22Rv1 (cell line): ENCODE results near the gene NRCAM.

Experiments used
- ZFX ChIP-seq: fragments of 450-650 bp; IDR thresholded peaks from 2 replicates; pipeline ENCODE4 v1.6.1; 2017; ENCODE audit warnings: antibody characterized with exemption, borderline replicate concordance
- TF ChIP-seq, protein P1 (sequence below): fragments of 450-650 bp; IDR thresholded peaks from 2 replicates; pipeline ENCODE4 v1.5.1; 2017; ENCODE audit warnings: mild to moderate bottlenecking

DNA sequence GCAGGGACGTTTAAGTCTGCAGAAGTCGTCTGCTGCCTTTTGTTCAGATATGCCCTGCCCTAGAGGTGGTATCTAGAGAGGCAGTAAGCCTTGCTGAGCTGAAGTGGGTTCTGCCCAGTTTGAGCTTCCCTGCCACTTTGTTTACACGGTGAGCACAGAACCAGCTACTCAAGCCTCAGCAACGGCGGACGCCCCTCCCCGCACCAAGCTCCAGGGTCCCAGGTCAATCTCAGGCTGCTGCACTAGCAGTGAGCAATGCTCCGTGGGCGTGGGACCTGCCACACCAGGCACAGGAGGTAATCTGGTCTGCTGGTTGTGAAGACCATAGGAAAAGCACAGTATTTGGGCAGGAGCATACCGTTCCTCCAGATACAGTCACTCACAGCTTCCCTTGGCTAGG, 178.0 kb downstream of the NRCAM start:
- TF ChIP-seq, protein P1, sequence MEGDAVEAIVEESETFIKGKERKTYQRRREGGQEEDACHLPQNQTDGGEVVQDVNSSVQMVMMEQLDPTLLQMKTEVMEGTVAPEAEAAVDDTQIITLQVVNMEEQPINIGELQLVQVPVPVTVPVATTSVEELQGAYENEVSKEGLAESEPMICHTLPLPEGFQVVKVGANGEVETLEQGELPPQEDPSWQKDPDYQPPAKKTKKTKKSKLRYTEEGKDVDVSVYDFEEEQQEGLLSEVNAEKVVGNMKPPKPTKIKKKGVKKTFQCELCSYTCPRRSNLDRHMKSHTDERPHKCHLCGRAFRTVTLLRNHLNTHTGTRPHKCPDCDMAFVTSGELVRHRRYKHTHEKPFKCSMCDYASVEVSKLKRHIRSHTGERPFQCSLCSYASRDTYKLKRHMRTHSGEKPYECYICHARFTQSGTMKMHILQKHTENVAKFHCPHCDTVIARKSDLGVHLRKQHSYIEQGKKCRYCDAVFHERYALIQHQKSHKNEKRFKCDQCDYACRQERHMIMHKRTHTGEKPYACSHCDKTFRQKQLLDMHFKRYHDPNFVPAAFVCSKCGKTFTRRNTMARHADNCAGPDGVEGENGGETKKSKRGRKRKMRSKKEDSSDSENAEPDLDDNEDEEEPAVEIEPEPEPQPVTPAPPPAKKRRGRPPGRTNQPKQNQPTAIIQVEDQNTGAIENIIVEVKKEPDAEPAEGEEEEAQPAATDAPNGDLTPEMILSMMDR = no peak
- no peak for TF ChIP-seq ZFX
